OCI-LY1 (cell line): Measurements from ENCODE around the gene SMAD3.

ENCODE experiments used
- H2AFZ ChIP-seq: fragments of 200-600 bp; sonication (generic), shearing (Covaris generic); 2 replicates; pipeline ENCODE4 v1.6.0; 2014; ENCODE audit warnings: antibody characterized with exemption, mild to moderate bottlenecking, low read length
- H3F3A ChIP-seq: fragments of 200-600 bp; sonication (generic), shearing (Covaris generic); 2 replicates; pipeline ENCODE4 v1.6.0; 2014; ENCODE audit warnings: mild to moderate bottlenecking, antibody characterized with exemption, low read length, moderate library complexity; ENCODE audit not compliant: insufficient read depth
- H3K27ac ChIP-seq: fragments of 200-600 bp; sonication (generic); 2 replicates; pipeline ENCODE4 v1.5.1; 2014; ENCODE audit warnings: low read length, mixed run types, mild to moderate bottlenecking, low read depth; ENCODE audit not compliant: poor library complexity, severe bottlenecking
- H3K27me3 ChIP-seq: fragments of 200-600 bp; sonication (generic); 2 replicates; pipeline ENCODE4 v1.6.0; 2014; ENCODE audit warnings: antibody characterized with exemption, mild to moderate bottlenecking, low read length, moderate library complexity; ENCODE audit not compliant: insufficient read depth
- H3K36me3 ChIP-seq: fragments of 200-600 bp; sonication (generic); 2 replicates; pipeline ENCODE4 v1.6.1; 2014; ENCODE audit warnings: mild to moderate bottlenecking, antibody characterized with exemption, low read length, moderate library complexity, mixed read lengths; ENCODE audit not compliant: insufficient read depth
- H3K4me1 ChIP-seq: fragments of 200-600 bp; sonication (generic); 2 replicates; pipeline ENCODE4 v1.5.1; 2014; ENCODE audit warnings: mild to moderate bottlenecking, low read length, moderate library complexity; ENCODE audit not compliant: insufficient read depth, severe bottlenecking
- H3K4me2 ChIP-seq: fragments of 200-600 bp; sonication (generic), shearing (Covaris generic); 2 replicates; pipeline ENCODE4 v1.6.1; 2014; ENCODE audit warnings: low read length
- H3K4me3 ChIP-seq: fragments of 200-600 bp; sonication (generic); 2 replicates; pipeline ENCODE4 v1.5.1; 2014; ENCODE audit warnings: low read length, low read depth, mild to moderate bottlenecking, mixed read lengths; ENCODE audit not compliant: poor library complexity, severe bottlenecking
- H3K79me2 ChIP-seq: fragments of 200-600 bp; shearing (Covaris generic); 2 replicates; pipeline ENCODE4 v1.6.1; 2016; ENCODE audit warnings: mixed run types, low read length, mixed read lengths; ENCODE audit not compliant: insufficient read depth
- H3K9ac ChIP-seq: fragments of 200-600 bp; sonication (generic), shearing (Covaris generic); 2 replicates; pipeline ENCODE4 v1.6.1; 2014; ENCODE audit warnings: mild to moderate bottlenecking, low read length, mixed read lengths
- H3K9me2 ChIP-seq: fragments of 200-600 bp; sonication (generic), shearing (Covaris generic); 2 replicates; pipeline ENCODE4 v1.6.1; 2014; ENCODE audit warnings: low read depth, mild to moderate bottlenecking, low read length, mixed read lengths
- H3K9me3 ChIP-seq: fragments of 200-600 bp; shearing (Covaris generic); 2 replicates; pipeline ENCODE4 v1.6.1; 2014; ENCODE audit warnings: low read length, mixed read lengths
- H4K20me1 ChIP-seq: fragments of 200-600 bp; sonication (generic), shearing (Covaris generic); 2 replicates; pipeline ENCODE4 v1.6.0; 2016; ENCODE audit warnings: mild to moderate bottlenecking, low read length; ENCODE audit not compliant: insufficient read depth
- CTCF ChIP-seq: fragments of 200-600 bp; sonication (generic), shearing (Covaris generic); IDR thresholded peaks from 2 replicates; pipeline ENCODE4 v1.5.1; 2017; ENCODE audit warnings: mild to moderate bottlenecking, antibody characterized with exemption, low read length, moderate library complexity, mixed read lengths
- EZH2 ChIP-seq: fragments of 200-600 bp; sonication (generic), shearing (Covaris generic); IDR thresholded peaks from 2 replicates; pipeline ENCODE4 v1.8.0; 2017; ENCODE audit warnings: borderline replicate concordance, mixed run types, mild to moderate bottlenecking, antibody characterized with exemption, low read length, moderate library complexity, mixed read lengths

The SMAD3 gene

GRCh38 chr15:67130166-67130565 is 64.8 kb downstream of the SMAD3 start:
- Histone ChIP-seq H3K79me2 (peaks cover 10% of the 10 kb centered on the region), H3K4me1 (peaks cover 70% of the 10 kb centered on the region)
- TF ChIP-seq CTCF (no peak), EZH2 (no peak)

GRCh38 chr15:67130673-67131601 is 65.5 kb downstream of the SMAD3 start:
- Histone ChIP-seq H4K20me1 (no peaks in the 10 kb centered on the region), H3K4me2 (no peak overlapping the region), H3K4me3 (no peak overlapping the region), H3K27ac (peak overlapping the region; percentile 90), H3F3A (no peaks in the 10 kb centered on the region), H2AFZ (no peak overlapping the region), H3K9me3 (no peaks in the 10 kb centered on the region), H3K36me3 (peaks cover 6% of the 10 kb centered on the region; the same call in 1 of the 2 replicates), H3K9ac (no peak overlapping the region), H3K9me2 (no peaks in the 10 kb centered on the region), H3K79me2 (peaks cover 16% of the 10 kb centered on the region; the same call in 1 of the 2 replicates), H3K27me3 (no peaks in the 10 kb centered on the region), H3K4me1 (peaks cover 70% of the 10 kb centered on the region)
- TF ChIP-seq EZH2 = no peak

More at GRCh38 chr15:67130166-67130565, 64.8 kb downstream of the SMAD3 start:
- Histone ChIP-seq H3K9me2 (no peaks in the 10 kb centered on the region), H3K9ac (no peak overlapping the region), H3K4me2 (no peak overlapping the region), H3K4me3 (no peak overlapping the region), H3F3A (no peaks in the 10 kb centered on the region), H4K20me1 (no peaks in the 10 kb centered on the region), H3K9me3 (no peaks in the 10 kb centered on the region), H2AFZ (no peak overlapping the region), H3K27ac (no peak overlapping the region), H3K36me3 (peaks cover 11% of the 10 kb centered on the region; the same call in 1 of the 2 replicates), H3K27me3 (no peaks in the 10 kb centered on the region)

GRCh38 chr15:67132276-67132675 is 66.9 kb downstream of the SMAD3 start:
- TF ChIP-seq CTCF = no peak
- no peak for TF ChIP-seq EZH2
- H3K4me3 ChIP-seq = no peak overlapping the region
- no peaks in the 10 kb centered on the region for H3K9me2 ChIP-seq
- peak overlapping the region; percentile 77; the same call in 1 of the 2 replicates for H3K4me2 ChIP-seq
- H3F3A ChIP-seq = no peaks in the 10 kb centered on the region
- no peaks in the 10 kb centered on the region for H3K9me3 ChIP-seq
- H3K36me3 ChIP-seq = peaks cover 5% of the 10 kb centered on the region; the same call in 1 of the 2 replicates
- H3K9ac ChIP-seq = no peak overlapping the region; the same call in 1 of the 2 replicates
- peaks cover 70% of the 10 kb centered on the region for H3K4me1 ChIP-seq
- peaks cover 28% of the 10 kb centered on the region for H3K79me2 ChIP-seq
- peak overlapping the region; percentile 90 for H3K27ac ChIP-seq
- no peaks in the 10 kb centered on the region for H3K27me3 ChIP-seq
- H4K20me1 ChIP-seq = no peaks in the 10 kb centered on the region
- H2AFZ ChIP-seq = no peak overlapping the region
